AG04450 (cell line): Measurements from ENCODE around the gene KCNN3. TPM values are rescaled to one million over a fixed set of nuclear protein-coding genes. Genes with fewer than 3 reads are reported as not detected.
A peak's percentile ranks its signal among the peaks of the same experiment; 100 is the strongest.

Experiments
- CTCF ChIA-PET: fragments of 300-600, 350-600 bp; formaldehyde crosslinking; extraction: SDS; loops from one replicate; lab custom pipeline; 2022; ENCODE audit warnings: antibody characterized with exemption, inconsistent platforms; lab: Charles Lee
- POLR2A ChIA-PET: fragments of 350-600 bp; formaldehyde crosslinking; extraction: SDS; loops from one replicate; lab custom pipeline; 2021; ENCODE audit warnings: antibody characterized with exemption, inconsistent platforms; lab: Yijun Ruan, JAX
- DNase-seq: peaks from one replicate; pipeline ENCODE4 v3.0.0-alpha.2; 2011; ENCODE audit warnings: low read depth, low spot score
- H3K27ac ChIP-seq: one replicate; pipeline ENCODE4 v1.5.1; 2012; ENCODE audit warnings: low read depth, low read length, control low read depth
- H3K27me3 ChIP-seq: one replicate; pipeline ENCODE4 v1.6.0; 2012; ENCODE audit warnings: low read length; ENCODE audit not compliant: control insufficient read depth, insufficient read depth
- H3K4me3 ChIP-seq: 2 replicates; pipeline ENCODE4 v1.5.1; 2011; ENCODE audit warnings: mild to moderate bottlenecking, low read depth, low read length, control low read depth
- H3K9me3 ChIP-seq: 2 replicates; pipeline ENCODE4 v1.5.1; 2012; ENCODE audit warnings: low read length; ENCODE audit not compliant: control insufficient read depth, insufficient read depth
- polyA plus RNA-seq: library from polyadenylated mRNA; depleted of rRNA; stranded (reverse); fragments of >200 nt; gene quantifications from 2 replicates; pipeline ENCODE4 v1.2.3, GENCODE V29; 2011
- TF ChIP-seq, protein P1 (sequence below): IDR thresholded peaks from 2 replicates; pipeline ENCODE4 v1.5.1; 2011; ENCODE audit warnings: low read depth, low read length, control low read depth, inconsistent platforms

KCNN3 gene
- polyA plus RNA-seq, 1 experiment, result 0.09 TPM

DNA sequence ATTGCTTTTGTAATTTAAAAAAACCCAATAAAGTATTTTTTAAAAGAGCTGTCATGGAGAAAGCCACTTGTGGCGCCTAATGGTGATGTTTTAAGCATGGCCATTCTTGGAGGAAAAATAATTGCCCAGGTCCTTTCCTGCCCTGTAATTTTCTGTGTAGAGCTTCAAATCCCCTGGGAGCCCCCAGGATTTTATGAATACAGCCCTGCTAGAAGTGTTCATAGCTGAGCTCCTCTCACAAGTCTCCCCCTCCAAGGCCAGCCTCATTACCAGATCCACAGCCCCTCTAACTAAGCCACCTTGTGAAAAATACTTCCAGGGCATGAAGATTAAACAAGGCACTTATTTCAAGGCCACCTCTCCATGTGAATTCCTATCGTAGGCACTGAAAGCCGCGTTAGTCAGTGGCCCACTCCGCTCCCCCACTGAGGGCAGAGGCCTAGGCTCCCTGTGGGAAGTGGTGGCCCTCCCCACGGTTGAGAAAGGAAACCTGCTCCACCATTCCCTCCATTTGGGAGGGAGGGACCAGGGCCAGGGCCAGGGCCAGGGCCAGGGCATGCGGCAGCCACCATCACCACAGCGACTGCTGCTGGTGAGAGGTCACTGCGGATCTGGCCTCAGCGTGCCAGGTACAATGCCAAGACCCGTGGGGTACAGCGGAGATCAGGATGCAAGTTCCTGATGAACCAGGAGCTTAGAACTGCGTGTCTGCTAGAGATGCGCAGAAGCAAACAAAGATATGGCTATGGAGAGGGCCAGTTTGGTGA, 83.1 kb downstream of the KCNN3 start:
- Histone ChIP-seq H3K4me3 (no peak overlapping the region), H3K27me3 (peaks cover 21% of the 10 kb centered on the region), H3K27ac (no peak overlapping the region), H3K9me3 (no peaks in the 10 kb centered on the region)
- ChIA-PET POLR2A (no interaction called here), CTCF (no interaction called here)
- DNase-seq, result no peak
- TF ChIP-seq, protein P1, sequence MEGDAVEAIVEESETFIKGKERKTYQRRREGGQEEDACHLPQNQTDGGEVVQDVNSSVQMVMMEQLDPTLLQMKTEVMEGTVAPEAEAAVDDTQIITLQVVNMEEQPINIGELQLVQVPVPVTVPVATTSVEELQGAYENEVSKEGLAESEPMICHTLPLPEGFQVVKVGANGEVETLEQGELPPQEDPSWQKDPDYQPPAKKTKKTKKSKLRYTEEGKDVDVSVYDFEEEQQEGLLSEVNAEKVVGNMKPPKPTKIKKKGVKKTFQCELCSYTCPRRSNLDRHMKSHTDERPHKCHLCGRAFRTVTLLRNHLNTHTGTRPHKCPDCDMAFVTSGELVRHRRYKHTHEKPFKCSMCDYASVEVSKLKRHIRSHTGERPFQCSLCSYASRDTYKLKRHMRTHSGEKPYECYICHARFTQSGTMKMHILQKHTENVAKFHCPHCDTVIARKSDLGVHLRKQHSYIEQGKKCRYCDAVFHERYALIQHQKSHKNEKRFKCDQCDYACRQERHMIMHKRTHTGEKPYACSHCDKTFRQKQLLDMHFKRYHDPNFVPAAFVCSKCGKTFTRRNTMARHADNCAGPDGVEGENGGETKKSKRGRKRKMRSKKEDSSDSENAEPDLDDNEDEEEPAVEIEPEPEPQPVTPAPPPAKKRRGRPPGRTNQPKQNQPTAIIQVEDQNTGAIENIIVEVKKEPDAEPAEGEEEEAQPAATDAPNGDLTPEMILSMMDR, result no peak

DNA sequence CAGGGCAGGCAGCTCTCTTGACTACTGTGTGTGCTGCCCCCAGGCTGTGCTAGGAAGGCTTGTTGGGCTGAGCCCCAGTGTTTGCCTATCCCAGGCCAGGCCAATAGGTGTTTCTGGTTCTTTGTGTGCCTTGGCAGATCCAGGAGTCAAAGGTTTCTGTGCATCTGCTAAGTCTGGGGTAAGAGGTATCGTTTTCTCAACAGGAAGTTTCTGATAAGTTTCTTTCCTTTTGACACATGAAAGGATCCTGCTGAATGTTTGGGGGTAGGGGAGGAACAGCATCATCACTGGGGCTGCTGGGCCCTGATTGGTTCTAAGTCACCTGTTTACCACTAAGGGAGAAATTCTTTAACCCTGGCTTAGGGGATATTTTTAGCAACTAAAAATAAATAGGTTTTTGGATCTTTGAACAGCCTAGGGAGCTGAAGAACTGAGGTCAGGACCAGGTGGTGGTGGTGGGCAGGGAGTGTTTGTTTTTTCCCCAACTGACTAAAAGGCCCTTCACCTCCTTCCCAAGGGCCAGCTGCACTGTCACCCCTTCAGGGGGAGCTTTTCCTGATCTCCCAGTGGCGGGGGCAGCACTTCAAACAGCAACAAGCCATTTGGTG, 85.1 kb downstream of the KCNN3 start:
- Histone ChIP-seq H3K27ac (no peak overlapping the region), H3K9me3 (no peaks in the 10 kb centered on the region), H3K4me3 (no peak overlapping the region), H3K27me3 (peaks cover 21% of the 10 kb centered on the region)
- TF ChIP-seq, protein P1, result no peak
- CTCF ChIA-PET, result no interaction called here
- DNase-seq, result no peak
- POLR2A ChIA-PET, result interaction anchor here (0.7 kb wide), 1 partner anchor 264 kb away, joined by 8 read pairs; no protein-coding TSS in a partner anchor

DNA sequence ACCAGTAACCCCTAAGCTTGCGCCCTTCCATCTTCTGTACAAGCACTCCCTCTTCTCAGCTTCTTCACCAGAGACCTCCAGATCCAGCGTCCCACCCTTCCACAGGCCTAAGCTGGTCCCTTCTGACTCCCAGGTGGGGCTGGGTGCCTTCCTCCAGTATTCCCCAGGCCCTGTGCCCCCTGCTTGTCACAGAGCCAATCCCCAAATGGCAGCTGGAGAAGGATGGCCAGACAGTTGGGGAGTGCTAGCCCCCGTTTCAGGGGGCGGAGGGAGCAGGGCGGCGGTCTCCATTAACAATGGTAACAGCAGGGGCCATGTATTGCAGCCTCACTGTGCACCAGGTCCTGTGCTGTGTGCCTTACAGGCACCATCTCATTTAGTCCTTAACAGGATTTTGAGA, 85.7 kb downstream of the KCNN3 start:
- TF ChIP-seq, protein P1, result no peak
- CTCF ChIA-PET, result no interaction called here
- H3K9me3 ChIP-seq, result no peaks in the 10 kb centered on the region
- peak overlapping the region; percentile 11 for H3K27ac ChIP-seq
- DNase-seq, result no peak
- peaks cover 21% of the 10 kb centered on the region for H3K27me3 ChIP-seq
- POLR2A ChIA-PET, result no interaction called here
- no peak overlapping the region for H3K4me3 ChIP-seq

DNA sequence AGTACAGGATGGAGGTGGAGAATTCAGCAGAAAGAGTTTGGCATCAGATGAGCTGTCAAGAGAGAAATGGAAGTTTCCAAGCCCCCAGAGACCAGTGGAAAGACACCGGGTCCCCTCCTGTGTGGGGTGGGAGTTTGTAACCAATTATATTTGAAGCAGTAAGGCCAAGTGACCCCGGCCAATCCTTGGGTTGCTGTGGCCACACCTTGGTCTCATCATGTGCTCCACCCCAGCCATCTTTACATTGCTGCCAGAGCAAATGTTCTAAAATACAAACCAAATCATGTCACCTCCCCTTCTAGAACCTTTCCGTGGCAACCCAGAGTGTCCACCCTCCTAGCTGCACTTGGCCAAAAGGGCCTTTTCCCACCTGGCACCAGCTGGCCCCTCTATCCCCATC, 86.1 kb downstream of the KCNN3 start:
- ChIA-PET CTCF (no interaction called here), POLR2A (no interaction called here)
- Histone ChIP-seq H3K27ac (no peak overlapping the region), H3K9me3 (peaks cover under 1% of the 10 kb centered on the region; the same call in 1 of the 2 replicates), H3K4me3 (no peak overlapping the region), H3K27me3 (peaks cover 21% of the 10 kb centered on the region)
- TF ChIP-seq, protein P1, result no peak
- DNase-seq, result no peak

DNA sequence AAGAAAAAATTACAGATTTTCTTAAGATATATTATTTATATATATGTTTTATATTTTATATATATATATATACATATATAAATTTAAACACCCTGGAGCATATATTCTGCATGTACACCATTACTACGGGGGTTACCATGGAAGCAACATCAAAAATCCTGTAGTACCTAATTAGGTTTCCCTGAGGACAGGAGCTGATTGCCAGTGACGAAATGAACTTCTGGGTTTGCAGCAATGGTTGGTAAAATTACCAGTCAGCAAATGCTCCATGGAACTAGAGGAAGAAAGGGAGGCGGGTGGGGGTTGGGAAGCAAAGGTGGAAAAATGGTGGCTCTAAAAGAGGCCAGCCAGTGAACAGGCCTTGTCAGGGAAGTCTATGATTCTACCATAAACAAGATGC, 89.5 kb downstream of the KCNN3 start:
- Histone ChIP-seq H3K9me3 (peaks cover 5% of the 10 kb centered on the region; the same call in 1 of the 2 replicates), H3K27me3 (peaks cover 24% of the 10 kb centered on the region), H3K4me3 (no peak overlapping the region), H3K27ac (no peak overlapping the region)
- CTCF ChIA-PET, result no interaction called here
- POLR2A ChIA-PET, result no interaction called here
- TF ChIP-seq, protein P1, result no peak
- DNase-seq, result no peak
